ENCODE results near the gene USP21. TPM values are rescaled to one million over a fixed set of nuclear protein-coding genes. Genes with fewer than 3 reads are reported as not detected.
A peak's percentile ranks its signal among the peaks of the same experiment; 100 is the strongest.

Gene USP21
- total and polyA plus RNA-seq, 2 of the 13 experiments (the other 11 are each of a cell fraction or from before 2014, with no cell fraction given), result 10.1 to 33.1 TPM

DNA sequence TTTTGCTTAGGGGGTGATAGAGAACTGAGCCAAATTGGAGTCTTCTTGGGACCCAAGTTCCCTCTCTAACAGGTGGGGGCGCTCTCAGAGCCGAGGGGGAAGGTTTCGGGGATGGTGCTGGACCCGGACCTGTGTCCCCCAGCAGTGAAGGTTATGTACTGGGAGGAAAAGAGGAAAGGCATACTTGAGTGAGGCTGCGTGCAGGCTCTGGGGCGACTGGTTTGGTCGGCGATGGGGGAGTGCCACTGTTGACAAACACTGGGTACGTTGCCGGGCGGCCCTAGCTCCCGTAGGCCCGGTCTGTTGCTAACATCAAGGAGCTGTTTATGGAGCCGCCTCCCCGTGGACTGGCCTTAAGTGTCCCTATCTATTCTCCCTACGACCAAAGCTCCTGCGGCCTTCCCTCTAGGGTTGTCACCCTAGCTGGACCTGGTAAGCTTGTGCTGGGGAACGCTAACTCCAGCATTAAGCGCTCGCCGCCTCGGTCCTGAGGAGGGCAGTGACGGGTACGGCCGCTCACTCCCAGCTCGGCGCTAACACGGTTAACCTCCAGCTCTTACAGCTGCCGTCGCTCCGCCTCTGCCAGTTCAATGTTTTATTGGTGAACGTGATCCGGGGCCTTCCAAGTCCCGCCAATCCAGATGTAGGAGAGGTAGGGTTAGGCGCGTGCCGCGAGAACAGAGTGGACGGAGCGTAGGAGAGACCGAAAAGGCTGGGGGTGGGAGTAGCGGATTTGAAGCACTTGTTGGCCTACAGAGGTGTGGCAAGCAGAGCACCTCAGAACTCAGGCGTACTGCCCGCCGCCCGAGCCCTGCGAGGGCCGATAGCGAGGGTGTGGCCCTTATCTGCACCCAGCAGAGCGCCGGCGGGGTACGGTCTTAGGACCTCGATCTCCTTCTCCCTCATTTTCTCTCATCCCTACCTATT, 6.7 kb downstream of the USP21 start, which contains the start of gene PPOX (continued):
- TF ChIP-seq ZHX2 (IDR thresholded peaks at IDR 0.05; ENCODE audit: low read depth) (no peak), ZHX2 (CRISPR knock-in tag; IDR thresholded peaks at IDR 0.05; ENCODE audit: borderline replicate concordance) (no peak), ZNF335 (CRISPR knock-in tag; IDR thresholded peaks at IDR 0.05) (peak; percentile 62; the same call in 1 of the 2 replicates), ZSCAN20 (CRISPR knock-in tag; IDR thresholded peaks at IDR 0.05; ENCODE audit: borderline replicate concordance) (no peak; the same call in 1 of the 2 replicates), CBFB (CRISPR knock-in tag; IDR thresholded peaks at IDR 0.05) (no peak), ZNF224 (CRISPR knock-in tag; IDR thresholded peaks at IDR 0.05) (no peak), ZNF564 (CRISPR knock-in tag; IDR thresholded peaks at IDR 0.05) (peak; percentile 61; the same call in 1 of the 2 replicates), ZSCAN21 (CRISPR knock-in tag; IDR thresholded peaks at IDR 0.05; ENCODE audit: borderline replicate concordance) (0 out of 2 replicates have a peak, but pooled peaks have one; percentile 58), SMYD3 (CRISPR knock-in tag; IDR thresholded peaks at IDR 0.05) (peak; percentile 23; the same call in 1 of the 2 replicates), TCF7 (IDR thresholded peaks at IDR 0.05; ENCODE audit: low read depth) (no peak), ZNF530 (CRISPR knock-in tag; IDR thresholded peaks at IDR 0.05; ENCODE audit: low read depth) (no peak), CAMTA2 (CRISPR knock-in tag; IDR thresholded peaks at IDR 0.05; ENCODE audit: borderline replicate concordance) (peak; percentile 65; the same call in 1 of the 2 replicates), ZNF557 (CRISPR knock-in tag; IDR thresholded peaks at IDR 0.05) (no peak)
